ENCODE data around the gene KRT2. TPM values are rescaled to one million over a fixed set of nuclear protein-coding genes. Genes with fewer than 3 reads are reported as not detected.

KRT2 gene
- total and polyA plus RNA-seq, 2 of the 8 experiments (the other 6 are each of a cell fraction or from before 2014, with no cell fraction given), result not detected

DNA sequence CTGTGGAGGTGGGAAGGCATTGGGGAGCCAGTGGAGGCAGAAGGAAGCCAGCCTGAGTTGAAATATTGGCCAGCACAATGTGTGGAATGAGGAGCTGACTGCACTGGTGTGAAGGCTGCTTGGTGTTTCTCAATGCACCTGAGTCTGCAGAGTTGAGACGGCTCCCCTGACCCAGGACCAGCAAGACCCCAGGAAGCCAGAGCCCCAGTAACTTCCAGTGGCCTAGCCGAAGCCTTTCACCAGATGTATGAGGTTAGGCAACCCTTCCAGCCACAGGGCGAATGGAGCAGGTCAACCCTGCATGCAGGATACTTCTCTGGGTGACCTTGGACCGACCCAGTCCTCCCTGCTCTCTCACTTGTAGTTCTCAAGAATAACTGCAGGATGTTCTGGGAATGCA lies 20.7 kb downstream of the KRT2 start:
- no peaks in the 10 kb centered on the region for H3K23me2 ChIP-seq (ENCODE audit: low read depth, low read length)
- no peak overlapping the region for H3K9ac ChIP-seq (replicated peaks in 1 of 4; ENCODE audit: extremely low read depth in 1 of 4, low read depth in 3 of 4, low read length in 3 of 4)
- no peaks in the 10 kb centered on the region for H4K20me1 ChIP-seq (replicated peaks in 1 of 2; ENCODE audit: control insufficient read depth in 1 of 2, insufficient read depth in 2 of 2, low read length in 2 of 2)
- H2BK12ac ChIP-seq (ENCODE audit: low read depth, low read length), result no peak overlapping the region
- ChIA-PET POLR2A (ENCODE audit: partially characterized antibody) (no interaction called here), CTCF (ENCODE audit: partially characterized antibody) (interaction anchor here (1.1 kb wide), 1 partner anchor 247 kb away, joined by 3 read pairs; no protein-coding TSS in a partner anchor)
- H4K5ac ChIP-seq (ENCODE audit: insufficient read length, low read depth, low read length), result no peak overlapping the region
- no peaks in the 10 kb centered on the region for H3K4me1 ChIP-seq (replicated peaks in 1 of 4; ENCODE audit: control insufficient read depth in 3 of 4, insufficient read depth in 4 of 4, low read length in 3 of 4)
- no peak overlapping the region for H2AK5ac ChIP-seq (ENCODE audit: low read depth, low read length)
- H3K23ac ChIP-seq (ENCODE audit: insufficient read length), result no peak overlapping the region
- H3K4me3 ChIP-seq (ENCODE audit: extremely low read depth in 1 of 4, insufficient read depth in 2 of 4, low read depth in 3 of 4, low read length in 4 of 4), result no peak overlapping the region
- no peak overlapping the region for H2BK15ac ChIP-seq (ENCODE audit: low read length)
- H3K56ac ChIP-seq (replicated peaks; ENCODE audit: insufficient read length, low read depth, low read length), result no peak overlapping the region
- no peak overlapping the region for H2BK20ac ChIP-seq (ENCODE audit: low read length)
- no peaks in the 10 kb centered on the region; a peak in 2 of 7 replicates for H3K27me3 ChIP-seq (replicated peaks in 1 of 4; ENCODE audit: control insufficient read depth in 3 of 4, extremely low read depth in 1 of 4, insufficient read depth in 3 of 4, low read length in 3 of 4)
- peak in 1 of 2 experiments; percentile 7 for DNase-seq (ENCODE audit: low read depth in 1 of 2, low spot score in 2 of 2)
- TF ChIP-seq SIN3A (conservative IDR thresholded peaks at IDR 0.05 in 1 of 2, IDR thresholded peaks at IDR 0.05 in 1 of 2; ENCODE audit: low read depth in 1 of 2, low read length in 2 of 2), result no peak
- TF ChIP-seq, protein P1, sequence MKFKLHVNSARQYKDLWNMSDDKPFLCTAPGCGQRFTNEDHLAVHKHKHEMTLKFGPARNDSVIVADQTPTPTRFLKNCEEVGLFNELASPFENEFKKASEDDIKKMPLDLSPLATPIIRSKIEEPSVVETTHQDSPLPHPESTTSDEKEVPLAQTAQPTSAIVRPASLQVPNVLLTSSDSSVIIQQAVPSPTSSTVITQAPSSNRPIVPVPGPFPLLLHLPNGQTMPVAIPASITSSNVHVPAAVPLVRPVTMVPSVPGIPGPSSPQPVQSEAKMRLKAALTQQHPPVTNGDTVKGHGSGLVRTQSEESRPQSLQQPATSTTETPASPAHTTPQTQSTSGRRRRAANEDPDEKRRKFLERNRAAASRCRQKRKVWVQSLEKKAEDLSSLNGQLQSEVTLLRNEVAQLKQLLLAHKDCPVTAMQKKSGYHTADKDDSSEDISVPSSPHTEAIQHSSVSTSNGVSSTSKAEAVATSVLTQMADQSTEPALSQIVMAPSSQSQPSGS (IDR thresholded peaks at IDR 0.05; ENCODE audit: low read length), result no peak
- TF ChIP-seq TAF7 (optimal IDR thresholded peaks at IDR 0.05; ENCODE audit: borderline replicate concordance, low read depth, low read length), result no peak
- no peak for TF ChIP-seq SP4 (IDR thresholded peaks at IDR 0.05; ENCODE audit: low read length)
- no peak for TF ChIP-seq SIX5 (IDR thresholded peaks at IDR 0.05; ENCODE audit: low read depth, low read length)
- no peak for FAIRE-seq
- no peak overlapping the region for H3K4ac ChIP-seq (replicated peaks; ENCODE audit: insufficient read length, low read depth, low read length)
- WGBS, 2 experiments (ENCODE audit: extremely low coverage in 1 of 2, insufficient coverage in 1 of 2, insufficient read length in 1 of 2, insufficient replicate concordance in 2 of 2, low coverage in 1 of 2, low lambda C conversion rate in 2 of 2, missing lambda C conversion rate in 1 of 2), result 62% methylated on average over 4 of the region's 4 CpGs; no CpG with 5 or more reads in 1 of the 2 experiments
- no peaks in the 10 kb centered on the region for H3K79me2 ChIP-seq (ENCODE audit: control insufficient read depth in 1 of 2, insufficient read depth in 2 of 2, low read length in 2 of 2)
- H3K4me2 ChIP-seq (ENCODE audit: insufficient read depth in 1 of 2, low read depth in 2 of 2, low read length in 2 of 2), result no peak overlapping the region
- no peaks in the 10 kb centered on the region for H3K36me3 ChIP-seq (ENCODE audit: control insufficient read depth in 2 of 4, insufficient read depth in 4 of 4, low read length in 3 of 4)
- H2BK120ac ChIP-seq (replicated peaks; ENCODE audit: low read depth, low read length), result no peak overlapping the region
- H3K79me1 ChIP-seq (ENCODE audit: low read depth, low read length), result no peaks in the 10 kb centered on the region; the same call in 1 of the 2 replicates
- no peak overlapping the region for H4K8ac ChIP-seq (ENCODE audit: extremely low read depth, insufficient read depth, low read length)
- H3K9me3 ChIP-seq (ENCODE audit: insufficient read depth in 2 of 2, low read depth in 1 of 2, low read length in 1 of 2), result no peaks in the 10 kb centered on the region
- no peak overlapping the region for H2AFZ ChIP-seq (ENCODE audit: low read length)
- H3K14ac ChIP-seq (ENCODE audit: insufficient read length), result no peak overlapping the region
- no peak overlapping the region for H4K91ac ChIP-seq (replicated peaks; ENCODE audit: insufficient read length, low read length)
- H2BK5ac ChIP-seq (ENCODE audit: low read depth, low read length), result no peak overlapping the region
- no peak overlapping the region for H3K18ac ChIP-seq (ENCODE audit: extremely low read depth, low read length)
- H3K27ac ChIP-seq (ENCODE audit: low read depth, low read length), result no peak overlapping the region
